AG04449 (cell line): ENCODE results near the gene TMTC1.

Experiments
- CTCF ChIA-PET: fragments of 350-600 bp; formaldehyde crosslinking; extraction: SDS; loops from one replicate; lab custom pipeline; 2021; ENCODE audit warnings: antibody characterized with exemption; lab: Yijun Ruan, JAX
- POLR2A ChIA-PET: fragments of 400-600, 350-600 bp; formaldehyde crosslinking; extraction: SDS; loops from one replicate; lab custom pipeline; 2020; ENCODE audit warnings: antibody characterized with exemption, inconsistent platforms; lab: Yijun Ruan, JAX
- DNase-seq: peaks from one replicate; pipeline ENCODE4 v3.0.0-alpha.2; 2010; ENCODE audit warnings: low read depth, low spot score
- H3K4me3 ChIP-seq: 2 replicates; pipeline ENCODE4 v1.5.1; 2011; ENCODE audit warnings: low read depth, mild to moderate bottlenecking, control low read depth, low read length
- TF ChIP-seq, protein P1 (sequence below): IDR thresholded peaks from one replicate; pipeline ENCODE4 v1.5.1; 2011; ENCODE audit warnings: mild to moderate bottlenecking, moderate library complexity, low read length, control low read depth, inconsistent platforms; ENCODE audit not compliant: insufficient read depth; ENCODE audit errors: missing control alignments

Gene TMTC1

DNA sequence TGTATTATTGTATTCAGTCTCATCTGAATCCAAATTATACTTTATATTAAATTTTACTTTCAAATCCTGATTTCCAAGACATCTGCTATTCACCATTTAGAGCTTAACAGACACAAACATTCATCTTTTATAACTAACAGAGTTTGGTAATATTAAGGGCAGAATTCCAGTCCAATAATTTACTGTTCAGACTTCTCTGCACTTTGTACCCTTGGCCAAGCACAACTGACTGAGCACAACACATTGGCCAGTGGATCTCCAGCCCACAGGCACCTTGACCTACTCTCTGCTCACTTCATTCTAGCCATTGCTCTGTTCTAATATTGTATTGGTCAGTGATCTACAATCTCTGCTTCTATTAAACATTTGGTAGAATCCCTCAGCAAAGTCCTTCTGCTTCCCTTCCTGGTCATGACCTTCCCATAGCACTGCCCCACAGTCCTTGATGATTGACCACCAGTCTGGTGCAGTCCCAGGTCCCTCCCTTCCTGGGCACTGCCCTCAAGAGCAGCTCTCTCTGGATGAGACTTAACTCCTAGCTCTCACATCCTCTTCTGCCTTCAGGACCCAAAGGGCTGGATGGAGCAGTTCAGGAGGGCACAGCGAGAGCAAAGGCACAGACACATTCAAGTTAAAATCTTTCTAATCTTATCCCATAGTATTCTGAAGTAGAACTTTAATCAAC, 188.5 kb downstream of the TMTC1 start:
- ChIA-PET POLR2A (interaction anchor here (0.7 kb wide), 1 partner anchor 32 kb away, joined by 3 read pairs; no protein-coding TSS in a partner anchor), CTCF (no interaction called here)
- TF ChIP-seq, protein P1, sequence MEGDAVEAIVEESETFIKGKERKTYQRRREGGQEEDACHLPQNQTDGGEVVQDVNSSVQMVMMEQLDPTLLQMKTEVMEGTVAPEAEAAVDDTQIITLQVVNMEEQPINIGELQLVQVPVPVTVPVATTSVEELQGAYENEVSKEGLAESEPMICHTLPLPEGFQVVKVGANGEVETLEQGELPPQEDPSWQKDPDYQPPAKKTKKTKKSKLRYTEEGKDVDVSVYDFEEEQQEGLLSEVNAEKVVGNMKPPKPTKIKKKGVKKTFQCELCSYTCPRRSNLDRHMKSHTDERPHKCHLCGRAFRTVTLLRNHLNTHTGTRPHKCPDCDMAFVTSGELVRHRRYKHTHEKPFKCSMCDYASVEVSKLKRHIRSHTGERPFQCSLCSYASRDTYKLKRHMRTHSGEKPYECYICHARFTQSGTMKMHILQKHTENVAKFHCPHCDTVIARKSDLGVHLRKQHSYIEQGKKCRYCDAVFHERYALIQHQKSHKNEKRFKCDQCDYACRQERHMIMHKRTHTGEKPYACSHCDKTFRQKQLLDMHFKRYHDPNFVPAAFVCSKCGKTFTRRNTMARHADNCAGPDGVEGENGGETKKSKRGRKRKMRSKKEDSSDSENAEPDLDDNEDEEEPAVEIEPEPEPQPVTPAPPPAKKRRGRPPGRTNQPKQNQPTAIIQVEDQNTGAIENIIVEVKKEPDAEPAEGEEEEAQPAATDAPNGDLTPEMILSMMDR = no peak
- DNase-seq = no peak
- no peak overlapping the region for H3K4me3 ChIP-seq

DNA sequence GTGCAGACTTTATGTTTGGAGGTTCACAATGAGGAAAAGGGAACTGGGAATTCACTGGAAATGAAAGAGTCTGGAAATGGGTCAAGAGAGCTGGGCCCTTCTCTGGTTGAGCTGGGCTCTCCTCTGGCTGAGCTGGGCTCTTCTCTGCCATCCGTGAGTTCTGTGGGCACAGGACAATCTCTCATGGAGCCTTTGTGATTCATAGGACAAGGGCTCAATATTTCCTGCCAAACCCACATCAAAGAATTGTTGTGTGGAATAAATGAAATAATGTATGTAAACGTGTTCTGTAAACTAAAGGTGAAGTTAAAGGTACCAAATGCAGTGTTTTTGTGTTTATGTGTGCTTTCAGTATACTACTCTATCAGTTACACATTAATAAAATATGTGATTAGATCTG, 190.7 kb downstream of the TMTC1 start:
- POLR2A ChIA-PET = no interaction called here
- DNase-seq = no peak
- TF ChIP-seq, protein P1 = no peak
- CTCF ChIA-PET = no interaction called here
- no peak overlapping the region for H3K4me3 ChIP-seq

DNA sequence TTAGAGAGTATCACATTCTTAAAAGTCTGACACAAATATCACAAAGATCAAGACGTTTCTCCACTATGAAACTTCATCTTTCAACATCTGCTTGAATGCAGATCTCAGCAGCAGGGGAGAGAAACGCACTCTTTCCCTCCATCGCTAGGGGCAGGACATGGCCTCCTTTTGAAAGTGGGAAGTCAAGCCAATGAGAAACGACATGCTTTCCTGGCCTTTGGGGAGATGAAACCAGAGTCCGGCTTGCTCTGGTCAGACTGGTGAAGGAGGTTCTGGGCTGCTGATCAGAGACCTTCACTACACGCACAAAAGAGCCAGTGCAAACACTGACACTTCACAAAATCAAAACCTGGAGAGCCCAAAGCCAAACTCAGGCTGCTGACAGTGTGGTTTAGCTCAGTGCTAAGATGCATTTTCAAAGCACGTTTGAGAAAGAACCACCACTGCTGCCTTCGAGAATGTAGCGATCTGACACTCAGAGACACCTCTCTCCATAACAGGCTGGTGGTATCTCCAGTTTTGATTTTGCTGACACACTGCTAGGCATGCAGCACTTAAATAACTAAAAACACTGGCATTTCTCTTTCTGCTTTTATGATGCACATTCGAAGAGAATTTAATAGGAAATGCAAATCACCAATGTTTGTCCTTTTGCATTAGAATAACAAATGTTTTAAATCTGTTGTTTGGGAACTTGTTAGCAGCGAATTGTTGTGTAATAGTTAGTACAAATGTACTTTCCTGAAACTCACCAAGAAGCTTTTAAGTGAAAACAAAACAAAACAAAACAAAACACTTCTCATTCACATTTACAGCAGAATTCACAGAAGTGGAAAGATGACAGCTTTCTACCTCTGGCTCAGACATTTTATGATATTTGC, 192.4 kb downstream of the TMTC1 start:
- ChIA-PET CTCF (no interaction called here), POLR2A (no interaction called here)
- H3K4me3 ChIP-seq = no peak overlapping the region
- TF ChIP-seq, protein P1 = peak; percentile 24
- no peak for DNase-seq

DNA sequence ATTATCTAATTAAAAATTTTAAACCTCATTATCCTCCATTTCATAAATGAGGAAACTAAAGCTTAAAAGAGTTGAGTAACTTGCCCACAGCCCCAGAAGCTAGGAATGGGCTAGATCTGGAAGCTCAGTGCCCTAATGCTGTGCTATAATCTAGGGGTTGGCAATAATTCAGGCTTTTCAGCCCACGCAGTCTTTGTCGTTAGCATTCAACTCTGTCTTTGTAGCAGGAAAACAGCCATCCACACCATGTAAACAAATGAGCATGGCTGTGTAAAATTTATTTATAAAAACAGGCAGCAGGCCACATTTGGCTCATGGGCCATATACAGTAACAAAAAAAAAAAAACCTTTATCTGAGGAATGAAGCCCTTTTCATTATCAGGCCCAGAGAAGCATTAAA, 193.9 kb downstream of the TMTC1 start:
- DNase-seq = no peak
- ChIA-PET POLR2A (no interaction called here), CTCF (no interaction called here)
- TF ChIP-seq, protein P1 = no peak
- H3K4me3 ChIP-seq = no peak overlapping the region

DNA sequence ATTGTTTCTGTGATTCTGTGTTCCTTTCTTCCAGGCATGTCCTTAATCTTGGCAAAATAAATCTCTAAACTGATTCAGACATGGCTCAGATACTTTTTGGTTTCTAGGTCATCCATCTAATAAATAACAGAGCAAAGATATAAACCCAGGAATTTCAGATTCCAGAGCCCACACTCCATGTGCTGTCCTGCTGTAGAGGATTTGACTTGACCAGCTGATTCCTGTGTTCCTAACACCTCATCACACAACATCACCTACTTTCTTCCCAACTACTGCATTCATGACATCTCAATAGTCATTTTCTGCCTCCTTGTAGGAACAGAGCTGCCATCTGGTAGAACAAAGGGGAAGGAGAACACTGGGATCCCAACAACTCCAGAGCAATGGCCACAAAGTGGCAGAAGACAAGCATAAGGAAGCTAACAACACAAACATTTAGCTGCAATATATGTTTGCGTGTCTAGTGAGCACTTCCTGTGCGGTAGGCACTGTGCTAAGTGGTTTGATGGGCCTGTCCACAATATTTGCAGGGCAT, 194.4 kb downstream of the TMTC1 start:
- TF ChIP-seq, protein P1 = no peak
- DNase-seq = no peak
- ChIA-PET POLR2A (no interaction called here), CTCF (no interaction called here)
- no peak overlapping the region for H3K4me3 ChIP-seq
